CD4-positive, CD25-positive, alpha-beta regulatory T cell (primary cell): Measurements from ENCODE around the gene FAM222B. TPM values are rescaled to one million over a fixed set of nuclear protein-coding genes. Genes with fewer than 3 reads are reported as not detected.

ENCODE experiments used
- ATAC-seq, 2 donors: fragments of 150-1000 bp; cut with Tn5 transposase; one replicate each; pipeline ENCODE4 v1.10.0; 2021; ENCODE audit warnings: low read depth in 2 of 2, moderate number of reproducible peaks in 2 of 2, moderate library complexity in 1 of 2
- DNase-seq, 3 donors: peaks; one replicate each; pipeline versions ENCODE4 v3.0.0 to v3.0.0-alpha.2; 2012 to 2022; ENCODE audit warnings: mixed read lengths in 1 of 3
- H3K27ac ChIP-seq: one replicate; pipeline ENCODE4 v1.7.0; 2013; ENCODE audit warnings: mild to moderate bottlenecking, low read length; ENCODE audit not compliant: insufficient read depth, poor library complexity, severe bottlenecking
- H3K27me3 ChIP-seq: one replicate; pipeline ENCODE4 v1.7.0; 2013; ENCODE audit warnings: low read length; ENCODE audit not compliant: control insufficient read depth, insufficient read depth
- H3K36me3 ChIP-seq: one replicate; pipeline ENCODE4 v1.7.0; 2013; ENCODE audit warnings: mild to moderate bottlenecking, low read length, moderate library complexity; ENCODE audit not compliant: control insufficient read depth, insufficient read depth
- H3K4me1 ChIP-seq: 2 replicates; pipeline ENCODE4 v1.7.0; 2013; ENCODE audit warnings: mild to moderate bottlenecking, low read length; ENCODE audit not compliant: insufficient read depth, control insufficient read depth, poor library complexity, severe bottlenecking
- H3K4me3 ChIP-seq: one replicate; pipeline ENCODE4 v1.7.0; 2013; ENCODE audit warnings: low read depth, mild to moderate bottlenecking, low read length, moderate library complexity
- H3K9me3 ChIP-seq, 2 experiments: 1 replicate in 1 of 2; 2 replicates in 1 of 2; pipeline ENCODE4 v1.7.0; 2013; ENCODE audit warnings: low read length in 2 of 2, mild to moderate bottlenecking in 1 of 2, moderate library complexity in 1 of 2; ENCODE audit not compliant: control insufficient read depth in 2 of 2
- H3K27ac Mint-ChIP-seq, 3 donors: one replicate each; pipeline ENCODE4 v1.8.0; 2020 to 2022; ENCODE audit warnings: mild to moderate bottlenecking in 3 of 3, mixed read lengths in 3 of 3, moderate library complexity in 2 of 3
- H3K27me3 Mint-ChIP-seq: one replicate; pipeline ENCODE4 v1.8.0; 2022; ENCODE audit warnings: mild to moderate bottlenecking, mixed read lengths
- H3K36me3 Mint-ChIP-seq: one replicate; pipeline ENCODE4 v1.8.0; 2020; ENCODE audit warnings: mixed read lengths
- H3K4me1 Mint-ChIP-seq, 4 donors: one replicate each; pipeline ENCODE4 v1.8.0; 2020 to 2022; ENCODE audit warnings: mixed read lengths in 4 of 4, mild to moderate bottlenecking in 1 of 4
- H3K4me3 Mint-ChIP-seq, 4 donors: one replicate each; pipeline ENCODE4 v1.8.0; 2020 to 2022; ENCODE audit warnings: mild to moderate bottlenecking in 4 of 4, mixed read lengths in 4 of 4, moderate library complexity in 3 of 4
- H3K9me3 Mint-ChIP-seq, 7 donors: one replicate each; pipeline ENCODE4 v1.8.0; 2020 to 2022; ENCODE audit warnings: mixed read lengths in 7 of 7, mild to moderate bottlenecking in 3 of 7, moderate library complexity in 2 of 7
- polyA plus RNA-seq, 4 donors: library from polyadenylated mRNA; unstranded; fragments of 300-500 nt; fragmentation: Illumina TruSeq; gene quantifications; one replicate each; pipeline ENCODE4 v1.2.3, GENCODE V29; 2021
- total RNA-seq: library from RNA; stranded (reverse); gene quantifications from one replicate; pipeline ENCODE4 v1.2.3, GENCODE V29; 2022

FAM222B gene
- total and polyA plus RNA-seq, 5 donors from 2014 or later = 4.4 to 23.4 (median 12.4) TPM

DNA sequence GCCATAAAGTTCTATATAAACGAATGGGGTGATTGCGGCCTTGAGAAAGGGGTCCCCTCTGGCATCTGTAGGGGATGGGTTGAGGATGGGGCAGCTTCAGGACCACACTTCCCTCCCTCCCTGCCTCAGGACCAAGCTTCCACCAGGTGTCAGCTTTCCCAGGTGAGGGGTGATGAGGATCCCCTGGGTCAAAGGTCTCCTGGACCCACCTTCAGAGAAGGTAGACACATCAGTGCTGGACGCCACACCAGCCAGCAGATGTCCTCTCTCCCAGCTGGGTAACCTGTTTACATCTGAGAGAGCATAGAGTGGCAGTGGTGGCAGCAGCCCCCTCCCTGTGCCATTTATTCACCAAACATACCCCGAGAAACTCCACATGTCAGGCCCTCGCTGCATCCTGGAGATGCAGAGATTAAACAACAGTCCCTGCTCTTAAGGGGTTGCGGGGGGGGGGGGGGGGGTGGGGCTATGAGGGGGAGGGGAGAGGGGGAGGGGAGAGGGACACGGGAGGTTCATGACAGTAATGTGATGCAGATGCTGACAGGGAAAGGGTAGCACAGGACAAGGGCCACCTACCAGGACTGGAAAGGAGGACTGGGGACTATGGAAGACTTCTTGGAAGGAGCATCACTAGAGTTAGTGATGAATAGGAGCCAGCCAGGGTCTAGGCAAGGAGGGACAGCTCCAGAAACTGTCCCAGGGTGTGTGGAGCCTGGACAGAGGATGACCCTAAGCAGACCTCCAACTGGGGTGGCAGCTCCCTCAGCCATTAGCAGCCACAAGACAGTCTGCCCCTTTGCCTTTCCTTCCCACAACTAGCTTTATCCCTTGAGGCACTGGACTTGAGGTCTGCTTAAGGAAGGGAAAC is 135.9 kb downstream of the FAM222B start:
- Histone ChIP-seq H3K27ac (no peak overlapping the region), H3K9me3 (no peaks in the 10 kb centered on the region), H3K4me1 (peaks cover 11% of the 10 kb centered on the region), H3K36me3 (peaks cover 14% of the 10 kb centered on the region), H3K27me3 (no peaks in the 10 kb centered on the region), H3K4me3 (no peak overlapping the region)
- peak overlapping the region in 2 of 3 donors; percentile 55 to 79 for H3K27ac Mint-ChIP-seq
- no peak for ATAC-seq
- DNase-seq = no peak
- peaks cover 0 to 16% (median 7%) of the 10 kb centered on the region in 4 donors for H3K4me1 Mint-ChIP-seq
- peak overlapping the region in 2 of 4 donors; percentile 55 to 58 for H3K4me3 Mint-ChIP-seq
- no peaks in the 10 kb centered on the region for H3K9me3 Mint-ChIP-seq
- H3K27me3 Mint-ChIP-seq = no peaks in the 10 kb centered on the region
- peaks cover 15% of the 10 kb centered on the region for H3K36me3 Mint-ChIP-seq

Other genes with a start within 250 kb of the FAM222B start
- gene SPAG5, start 243.8 kb downstream of the FAM222B start, total RNA-seq = 37.7 TPM
- gene SPAG5, start 243.8 kb downstream of the FAM222B start, polyA plus RNA-seq = 1 to 10 TPM in 3 of 4 donors, under 1 TPM in 1; 0.84 to 2.2 (median 1.8) TPM
- 15.2 TPM for gene RSKR, start 228.6 kb downstream of the FAM222B start, total RNA-seq
- under 1 TPM in 3 of 4 donors, not detected in 1; 0.08 to 0.78 (median 0.10) TPM for gene RSKR, start 228.6 kb downstream of the FAM222B start, polyA plus RNA-seq
- gene BLTP2, start 197.6 kb downstream of the FAM222B start, total RNA-seq = 149 TPM
- 10 to 100 TPM; 30.7 to 42.3 (median 33.1) TPM for gene BLTP2, start 197.6 kb downstream of the FAM222B start, polyA plus RNA-seq
- 41.9 TPM for gene SDF2, start 180.9 kb downstream of the FAM222B start, total RNA-seq
- 100 to 1,000 TPM in 3 of 4 donors, 10 to 100 TPM in 1; 96.5 to 121 (median 112) TPM for gene SDF2, start 180.9 kb downstream of the FAM222B start, polyA plus RNA-seq
- 167 TPM for gene SUPT6H, start 180.6 kb downstream of the FAM222B start, total RNA-seq
- 1 to 10 TPM; 8.3 to 9.2 (median 8.9) TPM for gene SUPT6H, start 180.6 kb downstream of the FAM222B start, polyA plus RNA-seq
- 5.3 TPM for gene PROCA1, start 130.9 kb downstream of the FAM222B start, total RNA-seq
- gene PROCA1, start 130.9 kb downstream of the FAM222B start, polyA plus RNA-seq = under 1 TPM in 3 of 4 donors, not detected in 1; 0.37 to 0.67 (median 0.63) TPM
- gene RAB34, start 124.9 kb downstream of the FAM222B start, total RNA-seq = 4.0 TPM
- gene RAB34, start 124.9 kb downstream of the FAM222B start, polyA plus RNA-seq = 10 to 100 TPM in 1 of 4 donors, 1 to 10 TPM in 3; 6.6 to 11.5 (median 6.9) TPM
- gene RPL23A, start 122.8 kb downstream of the FAM222B start, total RNA-seq = 2,050 TPM
- 1,000 to 10,000 TPM; 4,206 to 5,707 (median 4,669) TPM for gene RPL23A, start 122.8 kb downstream of the FAM222B start, polyA plus RNA-seq
- gene TLCD1, start 116.6 kb downstream of the FAM222B start, total RNA-seq = 1.3 TPM
- gene TLCD1, start 116.6 kb downstream of the FAM222B start, polyA plus RNA-seq = not detected
- 7.5 TPM for gene NEK8, start 114.0 kb downstream of the FAM222B start, total RNA-seq
- gene NEK8, start 114.0 kb downstream of the FAM222B start, polyA plus RNA-seq = 1 to 10 TPM; 1.8 to 2.6 (median 2.0) TPM
- gene TRAF4, start 98.8 kb downstream of the FAM222B start, total RNA-seq = 320 TPM
- 1 to 10 TPM; 1.1 to 2.9 (median 1.7) TPM for gene TRAF4, start 98.8 kb downstream of the FAM222B start, polyA plus RNA-seq
- 22.1 TPM for gene ERAL1, start 12.2 kb upstream of the FAM222B start, total RNA-seq
- 10 to 100 TPM; 37.7 to 44.9 (median 42.7) TPM for gene ERAL1, start 12.2 kb upstream of the FAM222B start, polyA plus RNA-seq
- gene FLOT2, start 54.9 kb upstream of the FAM222B start, total RNA-seq = 167 TPM
- gene FLOT2, start 54.9 kb upstream of the FAM222B start, polyA plus RNA-seq = 100 to 1,000 TPM; 268 to 345 (median 303) TPM
- 21.1 TPM for gene DHRS13, start 60.3 kb upstream of the FAM222B start, total RNA-seq
- 10 to 100 TPM; 15.0 to 21.1 (median 17.7) TPM for gene DHRS13, start 60.3 kb upstream of the FAM222B start, polyA plus RNA-seq
- gene PHF12, start 108.7 kb upstream of the FAM222B start, total RNA-seq = 200 TPM
- 1 to 10 TPM; 5.4 to 8.4 (median 5.8) TPM for gene PHF12, start 108.7 kb upstream of the FAM222B start, polyA plus RNA-seq
- gene SEZ6, start 163.2 kb upstream of the FAM222B start, total RNA-seq = 0.76 TPM
- 1 to 10 TPM in 1 of 4 donors, under 1 TPM in 1, not detected in 2; 0.57 to 1.2 TPM for gene SEZ6, start 163.2 kb upstream of the FAM222B start, polyA plus RNA-seq
- gene PIPOX, start 200.4 kb upstream of the FAM222B start, total RNA-seq = 3.9 TPM
- 1 to 10 TPM in 2 of 4 donors, under 1 TPM in 2; 0.73 to 1.8 (median 1.1) TPM for gene PIPOX, start 200.4 kb upstream of the FAM222B start, polyA plus RNA-seq